ENCODE results near the gene LTN1. TPM values are rescaled to one million over a fixed set of nuclear protein-coding genes. Genes with fewer than 3 reads are reported as not detected.

LTN1 gene
- total RNA-seq, 1 experiment from 2014 or later, result 23.9 TPM

GRCh38 chr21:28910280-28910887, 82.3 kb downstream of the LTN1 start:
- H3K4me3 Mint-ChIP-seq, result no peak overlapping the region

More at GRCh38 chr21:28910280-28910887, 82.3 kb downstream of the LTN1 start:
- Histone ChIP-seq H2AK5ac (ENCODE audit: insufficient read length, low read length) (no peak overlapping the region), H3K4me1 (ENCODE audit: insufficient read depth, low read length) (no peaks in the 10 kb centered on the region), H2BK120ac (ENCODE audit: low read depth, low read length, poor library complexity, severe bottlenecking) (no peak overlapping the region), H3T11ph (ENCODE audit: low read length) (no peak overlapping the region), H3K18ac (ENCODE audit: insufficient read length, low read depth, low read length) (no peak overlapping the region), H3K56ac (ENCODE audit: insufficient read length, low read depth, low read length) (no peak overlapping the region), H4K91ac (ENCODE audit: insufficient read length, low read depth, low read length) (no peak overlapping the region), H4K8ac (replicated peaks; ENCODE audit: insufficient read length, low read depth, low read length) (no peak overlapping the region), H3K9ac (ENCODE audit: extremely low read depth, insufficient read length, low read length) (no peak overlapping the region), H3K9me3 (ENCODE audit: control insufficient read depth, low read depth, low read length) (no peaks in the 10 kb centered on the region), H2BK15ac (ENCODE audit: low read depth, low read length) (no peak overlapping the region), H3K4ac (ENCODE audit: low read depth, low read length) (no peak overlapping the region), H3K27ac (ENCODE audit: insufficient read length, low read depth, low read length) (no peak overlapping the region), H3K23me2 (ENCODE audit: insufficient read length, low read depth, low read length, poor library complexity, severe bottlenecking) (no peaks in the 10 kb centered on the region), H3K79me1 (ENCODE audit: insufficient read depth, low read depth, low read length, poor library complexity, severe bottlenecking) (no peaks in the 10 kb centered on the region), H2BK5ac (ENCODE audit: insufficient read length, low read length) (no peak overlapping the region), H2AFZ (ENCODE audit: low read length) (no peak overlapping the region), H2BK20ac (ENCODE audit: low read depth, low read length, poor library complexity, severe bottlenecking) (no peak overlapping the region), H3K27me3 (ENCODE audit: insufficient read depth, low read length) (no peaks in the 10 kb centered on the region), H4K20me1 (ENCODE audit: control insufficient read depth, insufficient read depth, insufficient read length) (no peaks in the 10 kb centered on the region), H3K79me2 (ENCODE audit: insufficient read depth, low read length) (no peaks in the 10 kb centered on the region), H4K5ac (ENCODE audit: insufficient read length, low read depth, low read length) (no peak overlapping the region), H3K14ac (ENCODE audit: insufficient read depth, low read length) (no peak overlapping the region), H3K4me2 (ENCODE audit: insufficient read depth, insufficient read length, low read length) (no peak overlapping the region), H2BK12ac (ENCODE audit: insufficient read length, low read depth, low read length) (no peak overlapping the region), H3K23ac (ENCODE audit: insufficient read length, low read depth, low read length) (no peak overlapping the region)
- Mint-ChIP-seq H3K27ac (peak overlapping the region in 1 of 3 experiments; percentile 21; a peak in 1 of 7 replicates), H3K4me1 (peaks cover 3% of the 10 kb centered on the region in 2 experiments), H3K27me3 (ENCODE audit: low read depth) (no peaks in the 10 kb centered on the region), H3K9me3 (no peaks in the 10 kb centered on the region), H3K36me3 (ENCODE audit: insufficient read depth in 1 of 3, low read depth in 3 of 3) (no peaks in the 10 kb centered on the region)
- no CpG with 5 or more reads among the region's 4 CpGs for WGBS (ENCODE audit: extremely low coverage, insufficient read length, low lambda C conversion rate)
- TF ChIP-seq, protein P1, sequence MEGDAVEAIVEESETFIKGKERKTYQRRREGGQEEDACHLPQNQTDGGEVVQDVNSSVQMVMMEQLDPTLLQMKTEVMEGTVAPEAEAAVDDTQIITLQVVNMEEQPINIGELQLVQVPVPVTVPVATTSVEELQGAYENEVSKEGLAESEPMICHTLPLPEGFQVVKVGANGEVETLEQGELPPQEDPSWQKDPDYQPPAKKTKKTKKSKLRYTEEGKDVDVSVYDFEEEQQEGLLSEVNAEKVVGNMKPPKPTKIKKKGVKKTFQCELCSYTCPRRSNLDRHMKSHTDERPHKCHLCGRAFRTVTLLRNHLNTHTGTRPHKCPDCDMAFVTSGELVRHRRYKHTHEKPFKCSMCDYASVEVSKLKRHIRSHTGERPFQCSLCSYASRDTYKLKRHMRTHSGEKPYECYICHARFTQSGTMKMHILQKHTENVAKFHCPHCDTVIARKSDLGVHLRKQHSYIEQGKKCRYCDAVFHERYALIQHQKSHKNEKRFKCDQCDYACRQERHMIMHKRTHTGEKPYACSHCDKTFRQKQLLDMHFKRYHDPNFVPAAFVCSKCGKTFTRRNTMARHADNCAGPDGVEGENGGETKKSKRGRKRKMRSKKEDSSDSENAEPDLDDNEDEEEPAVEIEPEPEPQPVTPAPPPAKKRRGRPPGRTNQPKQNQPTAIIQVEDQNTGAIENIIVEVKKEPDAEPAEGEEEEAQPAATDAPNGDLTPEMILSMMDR (conservative IDR thresholded peaks at IDR 0.05), result no peak
- DNase-seq, result no peak

Data from H9 (cell line).